ENCODE data around the gene KLHDC9. TPM values are rescaled to one million over a fixed set of nuclear protein-coding genes. Genes with fewer than 3 reads are reported as not detected.

Gene KLHDC9
- total and polyA plus RNA-seq, 9 of the 15 experiments (the other 6 are each of a cell fraction or from before 2014, with no cell fraction given): not detected

- TF ChIP-seq ZNF263 (CRISPR knock-in tag; IDR thresholded peaks at IDR 0.05; ENCODE audit: borderline replicate concordance) (no peak), KAT7 (CRISPR knock-in tag; IDR thresholded peaks at IDR 0.05; ENCODE audit: borderline replicate concordance) (peak; percentile 86; the same call in 1 of the 2 replicates), ZFPM2 (CRISPR knock-in tag; IDR thresholded peaks at IDR 0.05) (no peak), USF1 (CRISPR knock-in tag; IDR thresholded peaks at IDR 0.05) (peak; percentile 1; the same call in 1 of the 2 replicates), ZNF354B (CRISPR knock-in tag; IDR thresholded peaks at IDR 0.05) (no peak), HDAC8 (tag; IDR thresholded peaks at IDR 0.05) (no peak), SNIP1 (IDR thresholded peaks at IDR 0.05; ENCODE audit: low read depth) (no peak), HNRNPH1 (optimal IDR thresholded peaks at IDR 0.05; ENCODE audit: low read depth, low read length) (no peak), BHLHE40 (IDR thresholded peaks at IDR 0.05; ENCODE audit: low read length) (no peak), HCFC1 (IDR thresholded peaks at IDR 0.05; ENCODE audit: low read depth, low read length) (peak; percentile 65; the same call in 1 of the 2 replicates), CHD4 (IDR thresholded peaks at IDR 0.05; ENCODE audit: insufficient read depth, insufficient replicate concordance, low read depth, low read length, poor library complexity, severe bottlenecking) (no peak), ZNF561 (CRISPR knock-in tag; conservative IDR thresholded peaks at IDR 0.05) (no peak)
- TF ChIP-seq, protein P1, sequence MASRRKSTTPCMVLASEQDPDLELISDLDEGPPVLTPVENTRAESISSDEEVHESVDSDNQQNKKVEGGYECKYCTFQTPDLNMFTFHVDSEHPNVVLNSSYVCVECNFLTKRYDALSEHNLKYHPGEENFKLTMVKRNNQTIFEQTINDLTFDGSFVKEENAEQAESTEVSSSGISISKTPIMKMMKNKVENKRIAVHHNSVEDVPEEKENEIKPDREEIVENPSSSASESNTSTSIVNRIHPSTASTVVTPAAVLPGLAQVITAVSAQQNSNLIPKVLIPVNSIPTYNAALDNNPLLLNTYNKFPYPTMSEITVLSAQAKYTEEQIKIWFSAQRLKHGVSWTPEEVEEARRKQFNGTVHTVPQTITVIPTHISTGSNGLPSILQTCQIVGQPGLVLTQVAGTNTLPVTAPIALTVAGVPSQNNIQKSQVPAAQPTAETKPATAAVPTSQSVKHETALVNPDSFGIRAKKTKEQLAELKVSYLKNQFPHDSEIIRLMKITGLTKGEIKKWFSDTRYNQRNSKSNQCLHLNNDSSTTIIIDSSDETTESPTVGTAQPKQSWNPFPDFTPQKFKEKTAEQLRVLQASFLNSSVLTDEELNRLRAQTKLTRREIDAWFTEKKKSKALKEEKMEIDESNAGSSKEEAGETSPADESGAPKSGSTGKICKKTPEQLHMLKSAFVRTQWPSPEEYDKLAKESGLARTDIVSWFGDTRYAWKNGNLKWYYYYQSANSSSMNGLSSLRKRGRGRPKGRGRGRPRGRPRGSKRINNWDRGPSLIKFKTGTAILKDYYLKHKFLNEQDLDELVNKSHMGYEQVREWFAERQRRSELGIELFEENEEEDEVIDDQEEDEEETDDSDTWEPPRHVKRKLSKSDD (conservative IDR thresholded peaks at IDR 0.05; ENCODE audit: low read length): 0 out of 2 replicates have a peak, but pooled peaks have one; percentile 61
- TF ChIP-seq, protein P2, sequence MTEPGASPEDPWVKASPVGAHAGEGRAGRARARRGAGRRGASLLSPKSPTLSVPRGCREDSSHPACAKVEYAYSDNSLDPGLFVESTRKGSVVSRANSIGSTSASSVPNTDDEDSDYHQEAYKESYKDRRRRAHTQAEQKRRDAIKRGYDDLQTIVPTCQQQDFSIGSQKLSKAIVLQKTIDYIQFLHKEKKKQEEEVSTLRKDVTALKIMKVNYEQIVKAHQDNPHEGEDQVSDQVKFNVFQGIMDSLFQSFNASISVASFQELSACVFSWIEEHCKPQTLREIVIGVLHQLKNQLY (CRISPR knock-in tag; conservative IDR thresholded peaks at IDR 0.05): no peak
- TF ChIP-seq, protein P3, sequence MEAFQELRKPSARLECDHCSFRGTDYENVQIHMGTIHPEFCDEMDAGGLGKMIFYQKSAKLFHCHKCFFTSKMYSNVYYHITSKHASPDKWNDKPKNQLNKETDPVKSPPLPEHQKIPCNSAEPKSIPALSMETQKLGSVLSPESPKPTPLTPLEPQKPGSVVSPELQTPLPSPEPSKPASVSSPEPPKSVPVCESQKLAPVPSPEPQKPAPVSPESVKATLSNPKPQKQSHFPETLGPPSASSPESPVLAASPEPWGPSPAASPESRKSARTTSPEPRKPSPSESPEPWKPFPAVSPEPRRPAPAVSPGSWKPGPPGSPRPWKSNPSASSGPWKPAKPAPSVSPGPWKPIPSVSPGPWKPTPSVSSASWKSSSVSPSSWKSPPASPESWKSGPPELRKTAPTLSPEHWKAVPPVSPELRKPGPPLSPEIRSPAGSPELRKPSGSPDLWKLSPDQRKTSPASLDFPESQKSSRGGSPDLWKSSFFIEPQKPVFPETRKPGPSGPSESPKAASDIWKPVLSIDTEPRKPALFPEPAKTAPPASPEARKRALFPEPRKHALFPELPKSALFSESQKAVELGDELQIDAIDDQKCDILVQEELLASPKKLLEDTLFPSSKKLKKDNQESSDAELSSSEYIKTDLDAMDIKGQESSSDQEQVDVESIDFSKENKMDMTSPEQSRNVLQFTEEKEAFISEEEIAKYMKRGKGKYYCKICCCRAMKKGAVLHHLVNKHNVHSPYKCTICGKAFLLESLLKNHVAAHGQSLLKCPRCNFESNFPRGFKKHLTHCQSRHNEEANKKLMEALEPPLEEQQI (IDR thresholded peaks at IDR 0.05): no peak
- TF ChIP-seq, protein P4, sequence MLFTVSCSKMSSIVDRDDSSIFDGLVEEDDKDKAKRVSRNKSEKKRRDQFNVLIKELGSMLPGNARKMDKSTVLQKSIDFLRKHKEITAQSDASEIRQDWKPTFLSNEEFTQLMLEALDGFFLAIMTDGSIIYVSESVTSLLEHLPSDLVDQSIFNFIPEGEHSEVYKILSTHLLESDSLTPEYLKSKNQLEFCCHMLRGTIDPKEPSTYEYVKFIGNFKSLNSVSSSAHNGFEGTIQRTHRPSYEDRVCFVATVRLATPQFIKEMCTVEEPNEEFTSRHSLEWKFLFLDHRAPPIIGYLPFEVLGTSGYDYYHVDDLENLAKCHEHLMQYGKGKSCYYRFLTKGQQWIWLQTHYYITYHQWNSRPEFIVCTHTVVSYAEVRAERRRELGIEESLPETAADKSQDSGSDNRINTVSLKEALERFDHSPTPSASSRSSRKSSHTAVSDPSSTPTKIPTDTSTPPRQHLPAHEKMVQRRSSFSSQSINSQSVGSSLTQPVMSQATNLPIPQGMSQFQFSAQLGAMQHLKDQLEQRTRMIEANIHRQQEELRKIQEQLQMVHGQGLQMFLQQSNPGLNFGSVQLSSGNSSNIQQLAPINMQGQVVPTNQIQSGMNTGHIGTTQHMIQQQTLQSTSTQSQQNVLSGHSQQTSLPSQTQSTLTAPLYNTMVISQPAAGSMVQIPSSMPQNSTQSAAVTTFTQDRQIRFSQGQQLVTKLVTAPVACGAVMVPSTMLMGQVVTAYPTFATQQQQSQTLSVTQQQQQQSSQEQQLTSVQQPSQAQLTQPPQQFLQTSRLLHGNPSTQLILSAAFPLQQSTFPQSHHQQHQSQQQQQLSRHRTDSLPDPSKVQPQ (CRISPR knock-in tag; IDR thresholded peaks at IDR 0.05; ENCODE audit: borderline replicate concordance): no peak
These were observed 19.8 kb downstream of the KLHDC9 start, which contains the start of the genes NIT1 and PFDN2 (continued) for GRCh38 chr1:161117759-161118581.

Data from K562 (cell line).